Uterus (tissue), 4 donors: ENCODE data around the gene RUVBL2. TPM values are rescaled to one million over a fixed set of nuclear protein-coding genes. Genes with fewer than 3 reads are reported as not detected.

Experiments used
- DNase-seq, 2 donors: peaks; one replicate each; pipeline ENCODE4 v3.0.0-alpha.2; 2019 to 2020
- H3K27ac ChIP-seq, 2 donors: fragments of 200-600 bp; sonication (generic); 1 replicate in 1 of 2; 2 replicates in 1 of 2; pipeline ENCODE4 v1.5.1; 2016 to 2018
- H3K27me3 ChIP-seq, 2 donors: fragments of 200-600 bp; sonication (generic); one replicate each; pipeline ENCODE4 v1.5.1; 2018 to 2019; ENCODE audit warnings: control low read depth in 1 of 2
- H3K36me3 ChIP-seq, 2 donors: fragments of 200-600 bp; sonication (generic); one replicate each; pipeline ENCODE4 v1.5.1; 2019; ENCODE audit warnings: control low read depth in 1 of 2
- H3K4me1 ChIP-seq, 2 donors: fragments of 200-600 bp; sonication (generic); one replicate each; pipeline ENCODE4 v1.5.1; 2018 to 2019; ENCODE audit warnings: control low read depth in 1 of 2
- H3K4me3 ChIP-seq, 2 donors: fragments of 200-600 bp; sonication (generic); 1 replicate in 1 of 2; 2 replicates in 1 of 2; pipeline ENCODE4 v1.5.1; 2018 to 2019; ENCODE audit warnings: mild to moderate bottlenecking in 1 of 2
- H3K9me3 ChIP-seq, 2 donors: fragments of 200-600 bp; sonication (generic); one replicate each; pipeline ENCODE4 v1.5.1; 2019; ENCODE audit warnings: control low read depth in 1 of 2
- POLR2A ChIP-seq, 2 donors: fragments of 450-650 bp; IDR thresholded peaks; one replicate each; pipeline ENCODE4 v1.6.1; 2016; ENCODE audit warnings: antibody characterized with exemption in 2 of 2, mild to moderate bottlenecking in 1 of 2, moderate library complexity in 1 of 2
- intact Hi-C: fragments of 100-400 bp; cut with DNase I; formaldehyde crosslinking; loops from one replicate; pipeline ENCODE4 v1.15.1; 2023; ENCODE audit warnings: low total_unique reads
- total RNA-seq, 4 donors: library from RNA; depleted of rRNA in 3 of 4; stranded (reverse); fragments of >200 nt in 3 of 4; gene quantifications; one replicate each; pipeline versions ENCODE4 v1.1.0 to v1.2.4, GENCODE V29; 2014 to 2023
- TF ChIP-seq, protein P1 (sequence below), 4 experiments: fragments of 200-600 bp in 2 of 4; fragments of 450-650 bp in 2 of 4; sonication (generic) in 2 of 4; IDR thresholded peaks; one replicate each; pipeline ENCODE4 v1.5.1; 2016 to 2019; ENCODE audit warnings: antibody characterized with exemption in 4 of 4, mild to moderate bottlenecking in 2 of 4, moderate library complexity in 1 of 4
- donor health status: DM: yes; HTN: yes; CAD: no.

RUVBL2 gene
- total RNA-seq, 4 donors from 2014 or later, result 51.9 to 109 (median 77.7) TPM

GRCh38 chr19:48999481-49000325 lies 6.0 kb downstream of the RUVBL2 start:
- Histone ChIP-seq H3K36me3 (no peaks in the 10 kb centered on the region), H3K27ac (no peak overlapping the region), H3K4me3 (no peak overlapping the region), H3K27me3 (no peaks in the 10 kb centered on the region), H3K4me1 (peaks cover 0 to 4% of the 10 kb centered on the region in 2 donors), H3K9me3 (no peaks in the 10 kb centered on the region)
- intact Hi-C loops, result no loop called here
- TF ChIP-seq, protein P1, sequence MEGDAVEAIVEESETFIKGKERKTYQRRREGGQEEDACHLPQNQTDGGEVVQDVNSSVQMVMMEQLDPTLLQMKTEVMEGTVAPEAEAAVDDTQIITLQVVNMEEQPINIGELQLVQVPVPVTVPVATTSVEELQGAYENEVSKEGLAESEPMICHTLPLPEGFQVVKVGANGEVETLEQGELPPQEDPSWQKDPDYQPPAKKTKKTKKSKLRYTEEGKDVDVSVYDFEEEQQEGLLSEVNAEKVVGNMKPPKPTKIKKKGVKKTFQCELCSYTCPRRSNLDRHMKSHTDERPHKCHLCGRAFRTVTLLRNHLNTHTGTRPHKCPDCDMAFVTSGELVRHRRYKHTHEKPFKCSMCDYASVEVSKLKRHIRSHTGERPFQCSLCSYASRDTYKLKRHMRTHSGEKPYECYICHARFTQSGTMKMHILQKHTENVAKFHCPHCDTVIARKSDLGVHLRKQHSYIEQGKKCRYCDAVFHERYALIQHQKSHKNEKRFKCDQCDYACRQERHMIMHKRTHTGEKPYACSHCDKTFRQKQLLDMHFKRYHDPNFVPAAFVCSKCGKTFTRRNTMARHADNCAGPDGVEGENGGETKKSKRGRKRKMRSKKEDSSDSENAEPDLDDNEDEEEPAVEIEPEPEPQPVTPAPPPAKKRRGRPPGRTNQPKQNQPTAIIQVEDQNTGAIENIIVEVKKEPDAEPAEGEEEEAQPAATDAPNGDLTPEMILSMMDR (IDR thresholded peaks at IDR 0.05), result peak; percentile 11 to 31 (median 24)
- no peak for TF ChIP-seq POLR2A (IDR thresholded peaks at IDR 0.05)
- no peak for DNase-seq

GRCh38 chr19:49004133-49004532 lies 10.4 kb downstream of the RUVBL2 start:
- H3K27ac ChIP-seq, result no peak overlapping the region
- H3K4me3 ChIP-seq, result no peak overlapping the region
- no peaks in the 10 kb centered on the region for H3K9me3 ChIP-seq
- no peaks in the 10 kb centered on the region for H3K4me1 ChIP-seq
- no peaks in the 10 kb centered on the region for H3K36me3 ChIP-seq
- H3K27me3 ChIP-seq, result no peaks in the 10 kb centered on the region
- no peak for DNase-seq
- no peak for TF ChIP-seq POLR2A (IDR thresholded peaks at IDR 0.05)
- TF ChIP-seq, protein P1 (IDR thresholded peaks at IDR 0.05), result no peak
- intact Hi-C loops, result no loop called here

DNA sequence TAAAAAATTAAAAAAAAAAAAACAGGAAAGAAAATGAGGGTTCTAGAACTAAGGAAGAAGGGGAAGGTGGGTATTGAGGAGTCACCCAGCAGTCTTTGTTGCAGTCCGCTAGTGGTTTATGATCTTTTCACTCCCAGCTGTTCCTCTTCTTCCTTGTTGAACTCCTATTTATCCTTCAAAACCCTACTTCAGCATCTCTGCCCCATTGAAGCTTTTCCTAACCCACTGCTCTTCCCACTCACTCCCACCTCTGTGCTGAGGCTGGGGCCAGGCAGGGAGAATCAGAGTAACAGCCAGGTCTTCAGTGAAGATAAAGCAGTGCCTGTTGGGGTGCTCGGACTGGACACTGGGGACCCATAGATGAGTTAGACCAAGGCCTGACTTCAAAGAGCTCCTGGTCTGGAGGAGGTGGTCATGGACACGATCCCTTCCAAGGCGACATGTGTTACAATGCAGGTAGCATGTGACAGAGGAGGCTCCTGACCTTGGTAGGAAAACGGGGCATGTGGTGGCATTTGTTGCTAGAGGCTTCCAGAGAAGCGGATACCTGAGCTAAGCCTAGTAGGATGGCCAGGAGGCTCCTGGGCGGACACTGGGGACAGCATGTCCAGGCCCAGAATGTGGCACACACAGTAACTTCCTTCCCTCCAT lies 11.4 kb downstream of the RUVBL2 start:
- intact Hi-C loops, result no loop called here
- Histone ChIP-seq H3K27ac (no peak overlapping the region), H3K4me3 (no peak overlapping the region), H3K27me3 (no peaks in the 10 kb centered on the region), H3K36me3 (no peaks in the 10 kb centered on the region), H3K9me3 (no peaks in the 10 kb centered on the region), H3K4me1 (no peaks in the 10 kb centered on the region)
- DNase-seq, result no peak
- no peak for TF ChIP-seq POLR2A (IDR thresholded peaks at IDR 0.05)
- TF ChIP-seq, protein P1 (IDR thresholded peaks at IDR 0.05), result no peak

DNA sequence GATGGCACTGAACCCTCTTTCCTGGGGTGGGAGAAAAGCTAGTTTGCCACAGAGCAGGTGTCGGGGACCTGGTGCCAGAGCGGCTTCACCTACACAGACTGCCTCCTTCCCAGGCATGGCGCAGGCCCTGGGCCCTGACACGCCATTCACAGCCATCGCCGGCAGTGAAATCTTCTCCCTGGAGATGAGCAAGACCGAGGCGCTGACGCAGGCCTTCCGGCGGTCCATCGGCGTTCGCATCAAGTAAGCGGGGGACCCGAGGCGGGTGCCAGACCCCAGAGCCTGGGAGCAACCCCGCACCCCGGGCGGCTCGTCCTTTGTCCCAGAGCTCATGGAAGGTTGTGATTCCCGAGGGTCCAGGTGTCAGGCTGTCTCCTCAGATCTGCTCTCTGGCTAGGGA lies 13.2 kb downstream of the RUVBL2 start:
- intact Hi-C loops, result no loop called here
- DNase-seq, result no peak
- Histone ChIP-seq H3K4me1 (no peaks in the 10 kb centered on the region), H3K27me3 (no peaks in the 10 kb centered on the region), H3K9me3 (no peaks in the 10 kb centered on the region), H3K36me3 (no peaks in the 10 kb centered on the region), H3K27ac (no peak overlapping the region), H3K4me3 (no peak overlapping the region)
- TF ChIP-seq, protein P1 (IDR thresholded peaks at IDR 0.05), result no peak
- TF ChIP-seq POLR2A (IDR thresholded peaks at IDR 0.05), result no peak

DNA sequence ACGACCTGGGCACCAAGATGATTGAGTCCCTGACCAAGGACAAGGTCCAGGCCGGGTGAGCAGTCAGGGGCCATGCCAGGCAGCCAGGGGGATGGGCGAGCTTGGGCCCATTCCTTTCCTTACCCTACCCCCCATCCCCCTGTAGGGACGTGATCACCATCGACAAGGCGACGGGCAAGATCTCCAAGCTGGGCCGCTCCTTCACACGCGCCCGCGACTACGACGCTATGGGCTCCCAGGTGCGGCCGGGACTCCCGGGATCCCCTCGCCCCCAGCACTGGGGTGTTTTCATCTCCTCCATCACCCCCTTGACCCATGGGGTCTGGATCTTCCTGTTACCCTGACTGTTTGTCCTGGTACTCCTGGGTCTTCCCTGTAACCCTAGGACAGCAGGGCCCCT lies 16.1 kb downstream of the RUVBL2 start:
- TF ChIP-seq, protein P1 (IDR thresholded peaks at IDR 0.05), result no peak
- no peak for TF ChIP-seq POLR2A (IDR thresholded peaks at IDR 0.05)
- DNase-seq, result no peak
- intact Hi-C loops, result no loop called here
- H3K36me3 ChIP-seq, result no peaks in the 10 kb centered on the region
- no peak overlapping the region for H3K4me3 ChIP-seq
- no peaks in the 10 kb centered on the region for H3K9me3 ChIP-seq
- H3K4me1 ChIP-seq, result no peaks in the 10 kb centered on the region
- no peak overlapping the region for H3K27ac ChIP-seq
- H3K27me3 ChIP-seq, result no peaks in the 10 kb centered on the region
